Trophoblast cell (in vitro differentiated cells and primary cell): ENCODE data around the gene CCDC190.
"Not testable (repeated sequence)": the region's sequence is repeated elsewhere in the genome, so short reads cannot be mapped to it uniquely, and the experiment has no call there.

ENCODE experiments used
- DNase-seq, 2 donors: peaks; one replicate each; pipeline ENCODE4 v3.0.0-alpha.2; 2016
- H2AFZ ChIP-seq: 2 replicates; pipeline ENCODE4 v1.6.1; 2013; ENCODE audit warnings: low read length, moderate library complexity, mild to moderate bottlenecking; ENCODE audit not compliant: insufficient read depth, poor library complexity
- H2AK5ac ChIP-seq: 2 replicates; pipeline ENCODE4 v1.6.1; 2013; ENCODE audit warnings: mild to moderate bottlenecking, low read length
- H2BK120ac ChIP-seq: 2 replicates; pipeline ENCODE4 v1.6.1; 2013; ENCODE audit warnings: low read length, mild to moderate bottlenecking, moderate library complexity; ENCODE audit not compliant: insufficient read depth, poor library complexity
- H2BK12ac ChIP-seq: 2 replicates; pipeline ENCODE4 v1.6.1; 2013; ENCODE audit warnings: mild to moderate bottlenecking, low read length, moderate library complexity
- H2BK5ac ChIP-seq: 2 replicates; pipeline ENCODE4 v1.6.1; 2013; ENCODE audit warnings: low read length, low read depth, moderate library complexity, mild to moderate bottlenecking; ENCODE audit not compliant: poor library complexity
- H3K14ac ChIP-seq: 2 replicates; pipeline ENCODE4 v1.6.1; 2013; ENCODE audit warnings: mild to moderate bottlenecking, low read length
- H3K18ac ChIP-seq: 2 replicates; pipeline ENCODE4 v1.6.1; 2013; ENCODE audit warnings: mild to moderate bottlenecking, low read length
- H3K23ac ChIP-seq: 2 replicates; pipeline ENCODE4 v1.6.1; 2013; ENCODE audit warnings: low read length
- H3K27ac ChIP-seq: 2 replicates; pipeline ENCODE4 v1.5.1; 2013; ENCODE audit warnings: low read depth, mild to moderate bottlenecking, inconsistent platforms, low read length, moderate library complexity
- H3K27me3 ChIP-seq: 2 replicates; pipeline ENCODE4 v1.6.1; 2013; ENCODE audit warnings: inconsistent platforms, mild to moderate bottlenecking, low read length, moderate library complexity; ENCODE audit not compliant: insufficient read depth
- H3K36me3 ChIP-seq, 2 experiments: 1 replicate in 1 of 2; 2 replicates in 1 of 2; pipeline ENCODE4 v1.6.1; 2013; ENCODE audit warnings: low read length in 2 of 2, mild to moderate bottlenecking in 2 of 2, moderate library complexity in 1 of 2; ENCODE audit not compliant: insufficient read depth in 2 of 2, control insufficient read depth in 1 of 2
- H3K4ac ChIP-seq: 2 replicates; pipeline ENCODE4 v1.6.1; 2013; ENCODE audit warnings: low read depth, mild to moderate bottlenecking, low read length, moderate library complexity
- H3K4me1 ChIP-seq, 2 experiments: 1 replicate in 1 of 2; 2 replicates in 1 of 2; pipeline ENCODE4 v1.6.1; 2013; ENCODE audit warnings: low read length in 2 of 2, mild to moderate bottlenecking in 2 of 2, moderate library complexity in 1 of 2; ENCODE audit not compliant: insufficient read depth in 2 of 2, control insufficient read depth in 1 of 2
- H3K4me2 ChIP-seq: 2 replicates; pipeline ENCODE4 v1.6.1; 2013; ENCODE audit warnings: inconsistent platforms, mild to moderate bottlenecking, low read length, moderate library complexity
- H3K4me3 ChIP-seq: 2 replicates; pipeline ENCODE4 v1.5.1; 2013; ENCODE audit warnings: mild to moderate bottlenecking, low read depth, low read length, inconsistent platforms
- H3K79me1 ChIP-seq: one replicate; pipeline ENCODE4 v1.6.1; 2013; ENCODE audit warnings: low read length
- H3K79me2 ChIP-seq: 2 replicates; pipeline ENCODE4 v1.6.1; 2013; ENCODE audit warnings: low read length, mild to moderate bottlenecking; ENCODE audit not compliant: control insufficient read depth, insufficient read depth, poor library complexity
- H3K9ac ChIP-seq: 2 replicates; pipeline ENCODE4 v1.6.1; 2013; ENCODE audit warnings: mild to moderate bottlenecking, low read length
- H3K9me3 ChIP-seq: 2 replicates; pipeline ENCODE4 v1.6.1; 2013; ENCODE audit warnings: low read depth, mild to moderate bottlenecking, control low read depth, inconsistent platforms, low read length; ENCODE audit not compliant: insufficient read depth
- H4K12ac ChIP-seq: 2 replicates; pipeline ENCODE4 v1.6.1; 2013; ENCODE audit warnings: low read depth, mild to moderate bottlenecking, low read length, moderate library complexity
- H4K8ac ChIP-seq: 2 replicates; pipeline ENCODE4 v1.6.1; 2013; ENCODE audit warnings: low read depth, mild to moderate bottlenecking, low read length, moderate library complexity
- H4K91ac ChIP-seq: one replicate; pipeline ENCODE4 v1.6.1; 2013; ENCODE audit warnings: low read depth, mild to moderate bottlenecking, low read length, moderate library complexity
- WGBS: extraction: QIAGEN DNeasy Blood & Tissue Kit; methylation state at CpG from one replicate; pipeline ENCODE4 v1.1.7; 2013; ENCODE audit warnings: missing lambda C conversion rate; ENCODE audit not compliant: insufficient read length, insufficient coverage; ENCODE audit errors: extremely low coverage; 5-methylcytosine and 5-hydroxymethylcytosine counted together

The CCDC190 gene

GRCh38 chr1:162818136-162818535 lies 42.8 kb downstream of the CCDC190 start:
- H3K9ac ChIP-seq = not testable (repeated sequence)

GRCh38 chr1:162812357-162812756 lies 48.6 kb downstream of the CCDC190 start:
- H4K91ac ChIP-seq, H3K4me3 ChIP-seq, DNase-seq, H3K27ac ChIP-seq, H3K36me3 ChIP-seq, H3K79me2 ChIP-seq, H3K23ac ChIP-seq, H3K4me1 ChIP-seq, H3K9ac ChIP-seq, H4K8ac ChIP-seq, H2AK5ac ChIP-seq, H3K4ac ChIP-seq, H2BK120ac ChIP-seq, H3K27me3 ChIP-seq, H2AFZ ChIP-seq, H3K14ac ChIP-seq, H4K12ac ChIP-seq, H3K9me3 ChIP-seq, H2BK12ac ChIP-seq, H3K18ac ChIP-seq, H2BK5ac ChIP-seq, H3K4me2 ChIP-seq, H3K79me1 ChIP-seq: not testable (repeated sequence)
- WGBS = no CpG with 5 or more reads among the region's 2 CpGs

More at GRCh38 chr1:162818136-162818535, 42.8 kb downstream of the CCDC190 start:
- H3K9me3 ChIP-seq, H3K4ac ChIP-seq, H3K79me2 ChIP-seq, H3K18ac ChIP-seq, H3K14ac ChIP-seq, H3K4me2 ChIP-seq, H3K79me1 ChIP-seq, H3K27ac ChIP-seq, H2AK5ac ChIP-seq, H4K91ac ChIP-seq, H2BK5ac ChIP-seq, H3K23ac ChIP-seq, H3K4me1 ChIP-seq, H2AFZ ChIP-seq, H4K12ac ChIP-seq, H4K8ac ChIP-seq, H2BK12ac ChIP-seq, H2BK120ac ChIP-seq, DNase-seq, H3K36me3 ChIP-seq, H3K27me3 ChIP-seq, H3K4me3 ChIP-seq: not testable (repeated sequence)
- no CpG with 5 or more reads among the region's 2 CpGs for WGBS

- H3K18ac ChIP-seq, H3K27me3 ChIP-seq, H3K4ac ChIP-seq, H3K23ac ChIP-seq, H3K27ac ChIP-seq, H2AFZ ChIP-seq, H4K91ac ChIP-seq, H2BK5ac ChIP-seq, H3K9ac ChIP-seq, H3K4me3 ChIP-seq, H3K14ac ChIP-seq, H3K79me1 ChIP-seq, H2AK5ac ChIP-seq, H2BK120ac ChIP-seq, H4K12ac ChIP-seq, H4K8ac ChIP-seq, H3K79me2 ChIP-seq, DNase-seq, H3K9me3 ChIP-seq, H3K4me1 ChIP-seq, H2BK12ac ChIP-seq, H3K4me2 ChIP-seq: not testable (repeated sequence)
- WGBS = no CpG with 5 or more reads among the region's 2 CpGs
- H3K36me3 ChIP-seq = peaks cover 5 to 14% of the 10 kb centered on the region in 2 experiments
Observed at GRCh38 chr1:162807503-162807902, 53.5 kb downstream of the CCDC190 start.
